Kidney epithelial cell (primary cell): ENCODE measurements around the gene ICAM2. TPM values are rescaled to one million over a fixed set of nuclear protein-coding genes. Genes with fewer than 3 reads are reported as not detected.
A peak's percentile ranks its signal among the peaks of the same experiment; 100 is the strongest.

Experiments
- DNase-seq: peaks from one replicate; pipeline ENCODE4 v3.0.0-alpha.2; 2010; ENCODE audit warnings: low read depth
- H3K27me3 ChIP-seq: 2 replicates; pipeline ENCODE4 v1.6.0; 2011; ENCODE audit warnings: low read length; ENCODE audit not compliant: control insufficient read depth, insufficient read depth
- H3K36me3 ChIP-seq: 2 replicates; pipeline ENCODE4 v1.5.1; 2011; ENCODE audit warnings: low read length; ENCODE audit not compliant: control insufficient read depth, insufficient read depth
- H3K4me3 ChIP-seq: 2 replicates; pipeline ENCODE4 v1.5.1; 2011; ENCODE audit warnings: low read depth, mild to moderate bottlenecking, control low read depth, low read length
- total RNA-seq: library from RNA; depleted of rRNA; stranded (reverse); fragments of >200 nt; gene quantifications from 2 replicates; pipeline ENCODE4 v1.2.3, GENCODE V29; 2015
- TF ChIP-seq, protein P1 (sequence below): IDR thresholded peaks from 2 replicates; pipeline ENCODE4 v1.5.1; 2011; ENCODE audit warnings: mild to moderate bottlenecking, moderate library complexity, low read length, control low read depth, inconsistent platforms; ENCODE audit not compliant: insufficient read depth, poor library complexity, severe bottlenecking

Gene ICAM2
- 11.5 and 12.9 TPM in 2 replicates for total RNA-seq

DNA sequence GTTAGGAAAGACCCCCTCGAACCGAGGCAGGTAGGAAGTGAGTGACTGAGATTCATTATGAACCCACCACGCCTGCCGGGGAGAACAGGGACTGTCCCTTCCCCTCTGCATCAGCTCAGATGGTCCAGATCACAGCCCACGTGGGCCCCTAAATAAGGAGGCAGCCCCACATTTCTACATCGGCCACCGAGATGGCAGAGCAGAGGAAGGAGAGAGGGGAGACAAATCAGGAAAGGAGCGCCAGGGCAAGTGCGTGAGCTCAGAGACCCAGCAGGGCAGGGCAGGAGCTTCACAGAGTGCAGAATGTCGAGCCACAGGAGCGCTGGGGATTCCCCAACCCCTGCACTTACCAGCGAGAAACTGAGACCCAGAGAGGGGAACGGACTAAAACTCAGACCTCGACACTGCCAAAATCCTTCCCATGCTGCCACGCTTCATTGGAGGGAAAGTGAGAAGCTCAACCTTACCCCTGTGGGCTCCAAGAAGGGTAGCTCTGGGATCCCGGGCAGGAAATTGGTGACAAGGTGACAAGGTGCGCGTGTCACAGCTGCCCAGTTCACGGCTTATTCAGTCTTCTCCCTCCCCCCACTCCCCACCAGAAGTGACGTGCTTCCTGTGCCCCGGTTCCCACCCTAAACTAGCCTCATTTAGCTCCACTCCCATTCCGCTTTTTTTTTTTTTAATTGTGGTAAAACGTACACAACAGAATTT, at the start of gene ICAM2:
TSS of gene ICAM2 (minus strand) at position 578 of the 711 bp plus-strand sequence. CDS start 13,942 bp downstream, outside the sequence.
- Histone ChIP-seq H3K36me3 (no peaks in the 10 kb centered on the region), H3K27me3 (no peaks in the 10 kb centered on the region), H3K4me3 (peak within 1 kb of the TSS; percentile 12)
- TF ChIP-seq, protein P1, sequence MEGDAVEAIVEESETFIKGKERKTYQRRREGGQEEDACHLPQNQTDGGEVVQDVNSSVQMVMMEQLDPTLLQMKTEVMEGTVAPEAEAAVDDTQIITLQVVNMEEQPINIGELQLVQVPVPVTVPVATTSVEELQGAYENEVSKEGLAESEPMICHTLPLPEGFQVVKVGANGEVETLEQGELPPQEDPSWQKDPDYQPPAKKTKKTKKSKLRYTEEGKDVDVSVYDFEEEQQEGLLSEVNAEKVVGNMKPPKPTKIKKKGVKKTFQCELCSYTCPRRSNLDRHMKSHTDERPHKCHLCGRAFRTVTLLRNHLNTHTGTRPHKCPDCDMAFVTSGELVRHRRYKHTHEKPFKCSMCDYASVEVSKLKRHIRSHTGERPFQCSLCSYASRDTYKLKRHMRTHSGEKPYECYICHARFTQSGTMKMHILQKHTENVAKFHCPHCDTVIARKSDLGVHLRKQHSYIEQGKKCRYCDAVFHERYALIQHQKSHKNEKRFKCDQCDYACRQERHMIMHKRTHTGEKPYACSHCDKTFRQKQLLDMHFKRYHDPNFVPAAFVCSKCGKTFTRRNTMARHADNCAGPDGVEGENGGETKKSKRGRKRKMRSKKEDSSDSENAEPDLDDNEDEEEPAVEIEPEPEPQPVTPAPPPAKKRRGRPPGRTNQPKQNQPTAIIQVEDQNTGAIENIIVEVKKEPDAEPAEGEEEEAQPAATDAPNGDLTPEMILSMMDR: no peak
- DNase-seq: no peak

DNA sequence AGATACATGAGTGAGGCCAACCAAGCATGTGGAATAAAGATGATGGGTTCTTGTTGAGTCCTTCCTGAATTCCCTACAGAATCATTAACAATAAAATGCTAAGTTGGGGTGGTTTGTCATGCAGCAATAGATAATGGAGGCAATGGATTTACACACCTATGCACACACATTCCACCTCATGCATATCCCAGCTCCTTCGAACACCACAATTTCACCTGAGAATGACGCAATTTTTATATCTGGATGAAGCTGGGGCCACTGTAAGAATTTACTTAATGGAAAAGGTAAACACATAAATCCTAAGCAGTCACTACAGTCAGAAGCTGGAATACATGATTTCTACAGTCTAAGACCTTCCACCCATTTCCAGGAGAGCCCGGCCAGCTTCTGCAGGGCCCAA, 49.8 kb upstream of the ICAM2 start:
- DNase-seq: no peak
- Histone ChIP-seq H3K27me3 (no peaks in the 10 kb centered on the region), H3K36me3 (no peaks in the 10 kb centered on the region), H3K4me3 (no peak overlapping the region)
- TF ChIP-seq, protein P1: no peak

DNA sequence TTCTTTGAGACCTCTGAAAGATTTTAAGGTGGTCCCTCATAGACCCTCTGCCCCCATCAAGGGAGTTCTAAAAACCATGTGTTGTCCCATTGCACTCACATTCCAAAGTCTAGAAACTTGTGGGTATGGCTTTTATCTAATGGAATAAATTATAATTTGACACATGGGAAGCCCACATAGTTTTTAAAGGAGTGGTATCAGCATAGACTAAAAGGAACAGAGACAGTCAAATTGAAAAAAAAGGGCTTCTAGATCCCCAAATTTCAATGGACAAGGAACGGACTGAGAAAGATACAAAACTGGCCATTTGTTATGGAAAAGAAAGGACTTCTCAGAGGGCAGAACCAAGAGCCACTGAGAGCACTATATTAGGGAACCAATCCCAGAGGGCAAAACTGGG, 48.7 kb upstream of the ICAM2 start:
- DNase-seq: no peak
- H3K36me3 ChIP-seq: no peaks in the 10 kb centered on the region
- TF ChIP-seq, protein P1: no peak

DNA sequence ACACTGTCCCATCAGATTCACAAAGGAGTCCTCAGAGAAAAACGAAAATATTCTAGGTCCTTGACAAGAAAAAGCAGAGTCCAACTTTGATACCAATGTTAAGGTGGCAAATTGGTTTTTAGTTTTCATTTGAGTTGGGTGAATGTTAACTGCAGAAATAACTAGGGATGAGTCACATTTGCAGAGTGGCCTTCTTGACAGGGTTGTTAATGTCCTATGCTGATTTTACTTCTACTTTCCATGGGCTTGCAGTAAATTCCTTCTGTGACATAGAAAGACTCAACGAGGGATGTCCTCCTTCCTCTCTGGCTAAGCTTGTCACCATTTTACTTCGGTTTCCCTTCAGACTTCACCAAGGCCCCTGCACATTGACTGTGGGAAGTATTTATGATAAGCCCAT, 47.2 kb upstream of the ICAM2 start:
- H3K36me3 ChIP-seq: no peaks in the 10 kb centered on the region
- no peaks in the 10 kb centered on the region for H3K27me3 ChIP-seq
- TF ChIP-seq, protein P1: no peak
- no peak for DNase-seq
- H3K4me3 ChIP-seq: no peak overlapping the region

More for the DNA sequence above, 48.7 kb upstream of the ICAM2 start:
- H3K27me3 ChIP-seq: no peaks in the 10 kb centered on the region
- no peak overlapping the region for H3K4me3 ChIP-seq

DNA sequence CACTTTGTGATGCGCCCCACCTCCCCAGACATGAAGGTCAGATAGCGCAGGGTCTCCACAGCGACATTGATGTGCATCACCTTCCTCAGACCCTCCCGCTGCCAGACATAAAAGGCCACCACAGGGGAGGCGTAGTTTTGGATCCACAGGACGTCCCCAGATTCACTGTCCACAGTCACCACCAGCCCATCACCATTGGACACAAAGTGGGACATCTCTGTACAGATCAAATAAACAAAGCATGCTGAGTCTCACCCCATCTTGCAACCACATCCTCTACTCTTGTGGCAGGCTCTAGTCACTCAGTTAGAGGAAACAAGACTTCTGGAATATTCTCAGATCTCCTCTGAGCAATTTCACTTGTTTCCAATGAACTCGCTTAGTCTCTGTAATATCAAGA, 46.3 kb upstream of the ICAM2 start:
- Histone ChIP-seq H3K36me3 (no peaks in the 10 kb centered on the region), H3K27me3 (no peaks in the 10 kb centered on the region), H3K4me3 (no peak overlapping the region)
- no peak for DNase-seq
- TF ChIP-seq, protein P1: no peak

DNA sequence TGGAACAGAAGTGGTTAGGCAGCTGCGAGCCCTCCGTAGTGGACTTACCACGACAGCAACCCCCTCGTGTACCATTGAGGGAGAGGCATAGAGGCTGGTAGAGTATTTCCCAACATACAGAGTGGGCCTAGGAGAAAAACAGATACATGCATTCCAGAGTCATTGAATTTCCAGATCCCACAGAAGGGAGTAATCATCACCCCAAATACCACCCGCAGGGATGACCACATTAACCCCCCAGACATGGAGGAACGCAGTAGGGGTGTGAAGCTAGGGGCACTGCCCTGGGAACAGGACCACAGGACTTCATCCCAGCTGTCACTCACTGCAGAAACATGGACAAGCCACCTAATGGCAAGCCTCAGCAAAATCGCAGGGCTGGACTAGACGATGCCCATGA, 44.7 kb upstream of the ICAM2 start:
- Histone ChIP-seq H3K36me3 (no peaks in the 10 kb centered on the region), H3K4me3 (no peak overlapping the region), H3K27me3 (no peaks in the 10 kb centered on the region)
- DNase-seq: no peak
- TF ChIP-seq, protein P1: no peak
